HEK293 (cell line): ENCODE results near the gene ARID3B.

Experiments
- BCL11B ChIP-seq: fragments of 450-650 bp; formaldehyde crosslinking; IDR thresholded peaks from 2 replicates; pipeline ENCODE4 v1.5.1; 2016; ENCODE audit warnings: low read depth, missing biosample characterization, missing genetic modification characterization
- GLIS1 ChIP-seq: fragments of 450-650 bp; formaldehyde crosslinking; IDR thresholded peaks from 2 replicates; pipeline ENCODE4 v1.5.1; 2016; ENCODE audit warnings: missing biosample characterization, missing genetic modification characterization
- GLIS2 ChIP-seq: fragments of 450-650 bp; formaldehyde crosslinking; IDR thresholded peaks from 2 replicates; pipeline ENCODE4 v1.5.1; 2016; ENCODE audit warnings: missing biosample characterization, missing genetic modification characterization
- KLF10 ChIP-seq: fragments of 450-650 bp; IDR thresholded peaks from 2 replicates; pipeline ENCODE4 v1.5.1; 2018; ENCODE audit warnings: missing biosample characterization, mild to moderate bottlenecking, missing genetic modification characterization
- MZF1 ChIP-seq: fragments of 450-650 bp; formaldehyde crosslinking; IDR thresholded peaks from 2 replicates; pipeline ENCODE4 v1.5.1; 2017; ENCODE audit warnings: missing biosample characterization, missing genetic modification characterization, borderline replicate concordance
- SP7 ChIP-seq: fragments of 450-650 bp; formaldehyde crosslinking; IDR thresholded peaks from 2 replicates; pipeline ENCODE4 v1.5.1; 2016; ENCODE audit warnings: missing biosample characterization, missing genetic modification characterization
- TCF7L2 ChIP-seq: IDR thresholded peaks from 2 replicates; pipeline ENCODE4 v1.6.1; 2011; ENCODE audit warnings: low read depth, mild to moderate bottlenecking, inconsistent platforms, low read length, moderate library complexity, borderline replicate concordance
- WT1 ChIP-seq: fragments of 450-650 bp; formaldehyde crosslinking; IDR thresholded peaks from 2 replicates; pipeline ENCODE4 v1.5.1; 2016; ENCODE audit warnings: missing biosample characterization, missing genetic modification characterization
- ZBTB17 ChIP-seq: fragments of 450-650 bp; formaldehyde crosslinking; IDR thresholded peaks from 2 replicates; pipeline ENCODE4 v1.5.1; 2016; ENCODE audit warnings: missing biosample characterization, missing genetic modification characterization
- ZBTB48 ChIP-seq: fragments of 450-650 bp; formaldehyde crosslinking; IDR thresholded peaks from 2 replicates; pipeline ENCODE4 v1.5.1; 2016; ENCODE audit warnings: missing biosample characterization, missing genetic modification characterization
- ZFP37 ChIP-seq: fragments of 450-650 bp; formaldehyde crosslinking; IDR thresholded peaks from 2 replicates; pipeline ENCODE4 v1.5.1; 2016; ENCODE audit warnings: missing biosample characterization, missing genetic modification characterization
- ZNF184 ChIP-seq: fragments of 450-650 bp; IDR thresholded peaks from 2 replicates; pipeline ENCODE4 v1.5.1; 2018; ENCODE audit warnings: missing biosample characterization, mild to moderate bottlenecking, missing genetic modification characterization
- ZNF214 ChIP-seq: fragments of 450-650 bp; formaldehyde crosslinking; IDR thresholded peaks from 2 replicates; pipeline ENCODE4 v1.5.1; 2017; ENCODE audit warnings: missing biosample characterization, mild to moderate bottlenecking, missing genetic modification characterization, borderline replicate concordance
- ZNF302 ChIP-seq: fragments of 450-650 bp; formaldehyde crosslinking; IDR thresholded peaks from 2 replicates; pipeline ENCODE4 v1.5.1; 2016; ENCODE audit warnings: missing biosample characterization, missing genetic modification characterization, low read depth
- ZNF324 ChIP-seq: fragments of 450-650 bp; formaldehyde crosslinking; IDR thresholded peaks from 2 replicates; pipeline ENCODE4 v1.5.1; 2016; ENCODE audit warnings: missing biosample characterization, missing genetic modification characterization
- ZNF354C ChIP-seq: fragments of 450-650 bp; formaldehyde crosslinking; IDR thresholded peaks from 2 replicates; pipeline ENCODE4 v1.5.1; 2016; ENCODE audit warnings: missing biosample characterization, missing genetic modification characterization, low read depth, borderline replicate concordance
- ZNF529 ChIP-seq: fragments of 450-650 bp; formaldehyde crosslinking; IDR thresholded peaks from 2 replicates; pipeline ENCODE4 v1.5.1; 2017; ENCODE audit warnings: missing genetic modification characterization, missing biosample characterization; ENCODE audit not compliant: insufficient replicate concordance
- ZNF549 ChIP-seq: fragments of 450-650 bp; IDR thresholded peaks from 2 replicates; pipeline ENCODE4 v1.5.1; 2018; ENCODE audit warnings: missing biosample characterization, missing genetic modification characterization, mild to moderate bottlenecking, inconsistent platforms, moderate library complexity
- ZNF555 ChIP-seq: fragments of 450-650 bp; formaldehyde crosslinking; conservative IDR thresholded peaks from 2 replicates; pipeline ENCODE4 v1.5.1; 2017; ENCODE audit warnings: missing biosample characterization, mild to moderate bottlenecking, missing genetic modification characterization, inconsistent platforms
- ZNF596 ChIP-seq: fragments of 450-650 bp; IDR thresholded peaks from 2 replicates; pipeline ENCODE4 v1.5.0; 2018; ENCODE audit warnings: missing biosample characterization, mild to moderate bottlenecking, missing genetic modification characterization, moderate library complexity
- ZNF629 ChIP-seq: fragments of 450-650 bp; formaldehyde crosslinking; IDR thresholded peaks from 2 replicates; pipeline ENCODE4 v1.5.1; 2017; ENCODE audit warnings: missing biosample characterization, missing genetic modification characterization
- ZNF830 ChIP-seq: fragments of 450-650 bp; IDR thresholded peaks from 2 replicates; pipeline ENCODE4 v1.5.0; 2018; ENCODE audit warnings: missing biosample characterization, missing genetic modification characterization, low read depth, mild to moderate bottlenecking, moderate library complexity
- TF ChIP-seq, protein P1 (sequence below): fragments of 450-650 bp; formaldehyde crosslinking; IDR thresholded peaks from 2 replicates; pipeline ENCODE4 v1.5.1; 2016; ENCODE audit warnings: missing biosample characterization, missing genetic modification characterization
- TF ChIP-seq, protein P2 (sequence below): fragments of 450-650 bp; formaldehyde crosslinking; IDR thresholded peaks from 2 replicates; pipeline ENCODE4 v1.5.1; 2016; ENCODE audit warnings: missing biosample characterization, missing genetic modification characterization, low read depth
- TF ChIP-seq, protein P3 (sequence below): fragments of 450-650 bp; formaldehyde crosslinking; IDR thresholded peaks from 2 replicates; pipeline ENCODE4 v1.5.1; 2016; ENCODE audit warnings: missing biosample characterization, missing genetic modification characterization
- TF ChIP-seq, protein P4 (sequence below): fragments of 450-650 bp; formaldehyde crosslinking; IDR thresholded peaks from 2 replicates; pipeline ENCODE4 v1.5.1; 2017; ENCODE audit warnings: missing biosample characterization, missing genetic modification characterization
- TF ChIP-seq, protein P5 (sequence below): fragments of 450-650 bp; formaldehyde crosslinking; IDR thresholded peaks from 2 replicates; pipeline ENCODE4 v1.5.1; 2016; ENCODE audit warnings: missing biosample characterization, missing genetic modification characterization, low read depth

Gene ARID3B

DNA sequence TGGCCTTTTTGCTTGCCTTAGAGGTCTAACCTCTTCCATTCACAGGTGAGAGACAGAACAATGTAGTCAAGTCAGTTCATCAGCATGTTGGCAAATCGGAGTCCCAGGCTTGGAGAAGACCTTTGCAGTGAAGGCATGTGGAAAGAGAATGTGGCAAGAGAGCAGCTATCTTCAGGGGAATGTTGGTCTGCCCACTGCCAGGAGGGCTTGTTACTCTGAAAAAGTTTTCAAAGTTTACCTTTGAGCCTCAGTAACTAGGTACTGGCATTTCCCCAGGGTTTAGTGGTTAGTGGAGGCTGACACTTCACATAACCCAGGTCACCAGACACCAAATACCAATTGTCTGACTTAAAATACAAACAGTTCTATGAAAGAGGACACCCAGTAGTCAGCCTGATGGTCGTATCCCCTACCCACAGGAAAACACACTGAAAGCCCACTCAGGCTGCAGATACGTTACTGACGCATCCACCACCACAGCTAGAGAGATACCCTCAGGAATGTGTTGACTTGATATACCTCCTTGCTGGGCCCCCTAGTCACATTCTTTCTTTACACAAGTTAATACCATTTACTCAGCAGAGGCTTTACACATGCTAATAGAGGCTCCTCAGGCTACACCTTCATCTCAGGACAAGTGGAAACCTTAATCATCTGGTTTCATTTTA is 9.7 kb upstream of the ARID3B start (continued):
- TF ChIP-seq, protein P1, sequence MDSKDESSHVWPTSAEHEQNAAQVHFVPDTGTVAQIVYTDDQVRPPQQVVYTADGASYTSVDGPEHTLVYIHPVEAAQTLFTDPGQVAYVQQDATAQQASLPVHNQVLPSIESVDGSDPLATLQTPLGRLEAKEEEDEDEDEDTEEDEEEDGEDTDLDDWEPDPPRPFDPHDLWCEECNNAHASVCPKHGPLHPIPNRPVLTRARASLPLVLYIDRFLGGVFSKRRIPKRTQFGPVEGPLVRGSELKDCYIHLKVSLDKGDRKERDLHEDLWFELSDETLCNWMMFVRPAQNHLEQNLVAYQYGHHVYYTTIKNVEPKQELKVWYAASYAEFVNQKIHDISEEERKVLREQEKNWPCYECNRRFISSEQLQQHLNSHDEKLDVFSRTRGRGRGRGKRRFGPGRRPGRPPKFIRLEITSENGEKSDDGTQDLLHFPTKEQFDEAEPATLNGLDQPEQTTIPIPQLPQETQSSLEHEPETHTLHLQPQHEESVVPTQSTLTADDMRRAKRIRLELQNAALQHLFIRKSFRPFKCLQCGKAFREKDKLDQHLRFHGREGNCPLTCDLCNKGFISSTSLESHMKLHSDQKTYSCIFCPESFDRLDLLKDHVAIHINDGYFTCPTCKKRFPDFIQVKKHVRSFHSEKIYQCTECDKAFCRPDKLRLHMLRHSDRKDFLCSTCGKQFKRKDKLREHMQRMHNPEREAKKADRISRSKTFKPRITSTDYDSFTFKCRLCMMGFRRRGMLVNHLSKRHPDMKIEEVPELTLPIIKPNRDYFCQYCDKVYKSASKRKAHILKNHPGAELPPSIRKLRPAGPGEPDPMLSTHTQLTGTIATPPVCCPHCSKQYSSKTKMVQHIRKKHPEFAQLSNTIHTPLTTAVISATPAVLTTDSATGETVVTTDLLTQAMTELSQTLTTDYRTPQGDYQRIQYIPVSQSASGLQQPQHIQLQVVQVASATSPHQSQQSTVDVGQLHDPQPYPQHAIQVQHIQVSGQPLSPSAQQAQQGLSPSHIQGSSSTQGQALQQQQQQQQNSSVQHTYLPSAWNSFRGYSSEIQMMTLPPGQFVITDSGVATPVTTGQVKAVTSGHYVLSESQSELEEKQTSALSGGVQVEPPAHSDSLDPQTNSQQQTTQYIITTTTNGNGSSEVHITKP: peak; percentile 59
- TF ChIP-seq, protein P2, sequence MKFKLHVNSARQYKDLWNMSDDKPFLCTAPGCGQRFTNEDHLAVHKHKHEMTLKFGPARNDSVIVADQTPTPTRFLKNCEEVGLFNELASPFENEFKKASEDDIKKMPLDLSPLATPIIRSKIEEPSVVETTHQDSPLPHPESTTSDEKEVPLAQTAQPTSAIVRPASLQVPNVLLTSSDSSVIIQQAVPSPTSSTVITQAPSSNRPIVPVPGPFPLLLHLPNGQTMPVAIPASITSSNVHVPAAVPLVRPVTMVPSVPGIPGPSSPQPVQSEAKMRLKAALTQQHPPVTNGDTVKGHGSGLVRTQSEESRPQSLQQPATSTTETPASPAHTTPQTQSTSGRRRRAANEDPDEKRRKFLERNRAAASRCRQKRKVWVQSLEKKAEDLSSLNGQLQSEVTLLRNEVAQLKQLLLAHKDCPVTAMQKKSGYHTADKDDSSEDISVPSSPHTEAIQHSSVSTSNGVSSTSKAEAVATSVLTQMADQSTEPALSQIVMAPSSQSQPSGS (tag by site-specific recombination): no peak
- peak; percentile 54; the same call in 1 of the 2 replicates for TF ChIP-seq ZNF629 (tag by site-specific recombination)
- no peak for TF ChIP-seq ZBTB48
- TF ChIP-seq ZNF529 (tag by site-specific recombination): no peak
- no peak for TF ChIP-seq ZNF830 (tag by site-specific recombination)
- TF ChIP-seq ZNF555: no peak
- TF ChIP-seq, protein P3, sequence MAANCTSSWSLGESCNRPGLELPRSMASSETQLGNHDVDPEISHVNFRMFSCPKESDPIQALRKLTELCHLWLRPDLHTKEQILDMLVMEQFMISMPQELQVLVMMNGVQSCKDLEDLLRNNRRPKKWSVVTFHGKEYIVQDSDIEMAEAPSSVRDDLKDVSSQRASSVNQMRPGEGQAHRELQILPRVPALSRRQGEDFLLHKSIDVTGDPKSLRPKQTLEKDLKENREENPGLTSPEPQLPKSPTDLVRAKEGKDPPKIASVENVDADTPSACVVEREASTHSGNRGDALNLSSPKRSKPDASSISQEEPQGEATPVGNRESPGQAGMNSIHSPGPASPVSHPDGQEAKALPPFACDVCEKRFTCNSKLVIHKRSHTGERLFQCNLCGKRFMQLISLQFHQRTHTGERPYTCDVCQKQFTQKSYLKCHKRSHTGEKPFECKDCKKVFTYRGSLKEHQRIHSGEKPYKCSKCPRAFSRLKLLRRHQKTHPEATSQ (tag by site-specific recombination): no peak
- no peak for TF ChIP-seq ZNF354C (tag by site-specific recombination)
- no peak for TF ChIP-seq GLIS2
- no peak for TF ChIP-seq ZNF596 (tag by site-specific recombination)
- no peak for TF ChIP-seq ZNF549 (tag by site-specific recombination)
- TF ChIP-seq, protein P4, sequence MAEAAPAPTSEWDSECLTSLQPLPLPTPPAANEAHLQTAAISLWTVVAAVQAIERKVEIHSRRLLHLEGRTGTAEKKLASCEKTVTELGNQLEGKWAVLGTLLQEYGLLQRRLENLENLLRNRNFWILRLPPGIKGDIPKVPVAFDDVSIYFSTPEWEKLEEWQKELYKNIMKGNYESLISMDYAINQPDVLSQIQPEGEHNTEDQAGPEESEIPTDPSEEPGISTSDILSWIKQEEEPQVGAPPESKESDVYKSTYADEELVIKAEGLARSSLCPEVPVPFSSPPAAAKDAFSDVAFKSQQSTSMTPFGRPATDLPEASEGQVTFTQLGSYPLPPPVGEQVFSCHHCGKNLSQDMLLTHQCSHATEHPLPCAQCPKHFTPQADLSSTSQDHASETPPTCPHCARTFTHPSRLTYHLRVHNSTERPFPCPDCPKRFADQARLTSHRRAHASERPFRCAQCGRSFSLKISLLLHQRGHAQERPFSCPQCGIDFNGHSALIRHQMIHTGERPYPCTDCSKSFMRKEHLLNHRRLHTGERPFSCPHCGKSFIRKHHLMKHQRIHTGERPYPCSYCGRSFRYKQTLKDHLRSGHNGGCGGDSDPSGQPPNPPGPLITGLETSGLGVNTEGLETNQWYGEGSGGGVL (tag by site-specific recombination): no peak
- TF ChIP-seq, protein P5, sequence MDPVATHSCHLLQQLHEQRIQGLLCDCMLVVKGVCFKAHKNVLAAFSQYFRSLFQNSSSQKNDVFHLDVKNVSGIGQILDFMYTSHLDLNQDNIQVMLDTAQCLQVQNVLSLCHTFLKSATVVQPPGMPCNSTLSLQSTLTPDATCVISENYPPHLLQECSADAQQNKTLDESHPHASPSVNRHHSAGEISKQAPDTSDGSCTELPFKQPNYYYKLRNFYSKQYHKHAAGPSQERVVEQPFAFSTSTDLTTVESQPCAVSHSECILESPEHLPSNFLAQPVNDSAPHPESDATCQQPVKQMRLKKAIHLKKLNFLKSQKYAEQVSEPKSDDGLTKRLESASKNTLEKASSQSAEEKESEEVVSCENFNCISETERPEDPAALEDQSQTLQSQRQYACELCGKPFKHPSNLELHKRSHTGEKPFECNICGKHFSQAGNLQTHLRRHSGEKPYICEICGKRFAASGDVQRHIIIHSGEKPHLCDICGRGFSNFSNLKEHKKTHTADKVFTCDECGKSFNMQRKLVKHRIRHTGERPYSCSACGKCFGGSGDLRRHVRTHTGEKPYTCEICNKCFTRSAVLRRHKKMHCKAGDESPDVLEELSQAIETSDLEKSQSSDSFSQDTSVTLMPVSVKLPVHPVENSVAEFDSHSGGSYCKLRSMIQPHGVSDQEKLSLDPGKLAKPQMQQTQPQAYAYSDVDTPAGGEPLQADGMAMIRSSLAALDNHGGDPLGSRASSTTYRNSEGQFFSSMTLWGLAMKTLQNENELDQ: no peak
- TF ChIP-seq ZBTB17 (tag by site-specific recombination): no peak
- no peak for TF ChIP-seq ZNF302 (tag by site-specific recombination)
- TF ChIP-seq GLIS1: peak; percentile 83
- no peak for TF ChIP-seq BCL11B (tag by site-specific recombination)
- TF ChIP-seq ZNF214: no peak
- no peak for TF ChIP-seq ZFP37 (tag by site-specific recombination)
- no peak; the same call in 1 of the 2 replicates for TF ChIP-seq WT1 (tag by site-specific recombination)
- TF ChIP-seq ZNF324: no peak
- peak; percentile 47; the same call in 1 of the 2 replicates for TF ChIP-seq ZNF184 (tag by site-specific recombination)
- no peak for TF ChIP-seq TCF7L2
- TF ChIP-seq SP7 (tag by site-specific recombination): peak; percentile 41; the same call in 1 of the 2 replicates
- TF ChIP-seq MZF1 (tag by site-specific recombination): no peak
- TF ChIP-seq KLF10 (tag by site-specific recombination): no peak
